HepG2 (cell line): ENCODE results near the gene TBCEL.

Experiments used
- CHD2 ChIP-seq: IDR thresholded peaks from 2 replicates; pipeline ENCODE4 v1.6.1; 2011; ENCODE audit warnings: low read depth, low read length, improper control_type of control experiment
- PRDM10 ChIP-seq: sonication (generic); formaldehyde crosslinking; IDR thresholded peaks from 2 replicates; pipeline ENCODE4 v1.4.0; 2020; ENCODE audit warnings: low read depth, missing genetic modification reagents
- ZNF615 ChIP-seq: sonication (generic); formaldehyde crosslinking; IDR thresholded peaks from 2 replicates; pipeline ENCODE4 v1.5.0; 2020; ENCODE audit warnings: mild to moderate bottlenecking, missing genetic modification reagents, borderline replicate concordance

- TF ChIP-seq PRDM10 (CRISPR knock-in tag) (no peak), ZNF615 (CRISPR knock-in tag) (no peak), CHD2 (no peak)
These were observed 34.0 kb downstream of the TBCEL start for GRCh38 chr11:121057922-121058321.
